K562 (cell line): Measurements from ENCODE around the gene IGFALS. TPM values are rescaled to one million over a fixed set of nuclear protein-coding genes. Genes with fewer than 3 reads are reported as not detected.

ENCODE experiments used
- CHD7 ChIP-seq: fragments of 200-600 bp; sonication (generic); IDR thresholded peaks from one replicate; pipeline ENCODE4 v1.6.1; 2012; ENCODE audit warnings: mild to moderate bottlenecking, low read depth, low read length, inconsistent platforms
- CREBBP ChIP-seq: IDR thresholded peaks from one replicate; pipeline ENCODE4 v1.6.1; 2012; ENCODE audit warnings: low read depth, mild to moderate bottlenecking, control low read depth, inconsistent platforms, low read length
- HBP1 ChIP-seq: fragments of 450-650 bp; formaldehyde crosslinking; IDR thresholded peaks from 2 replicates; pipeline ENCODE4 v1.4.0; 2022; ENCODE audit warnings: missing genetic modification characterization
- HSF4 ChIP-seq: fragments of 250-450 bp; sonication (Bioruptor Pico); IDR thresholded peaks from 2 replicates; pipeline ENCODE4 v2.1.2; 2022; ENCODE audit warnings: mild to moderate bottlenecking, moderate library complexity, borderline replicate concordance
- MLX ChIP-seq, 2 experiments: fragments of 450-650 bp in 1 of 2; sonication (generic) in 1 of 2; formaldehyde crosslinking; conservative IDR thresholded peaks; 2 replicates each; pipeline versions ENCODE4 v1.4.0 to v1.8.1; 2020 to 2022; ENCODE audit warnings: mild to moderate bottlenecking in 1 of 2, missing genetic modification reagents in 1 of 2
- SIN3A ChIP-seq, 2 experiments: fragments of 150-350 bp in 1 of 2; IDR thresholded peaks; 2 replicates each; pipeline ENCODE4 v1.6.1; 2011 to 2016; ENCODE audit warnings: borderline replicate concordance in 2 of 2, low read depth in 2 of 2, low read length in 2 of 2, mild to moderate bottlenecking in 2 of 2, moderate library complexity in 2 of 2; ENCODE audit not compliant: control insufficient read depth in 1 of 2
- ZMIZ1 ChIP-seq, 2 experiments: fragments of 150-350 bp in 1 of 2; IDR thresholded peaks; 2 replicates each; pipeline ENCODE4 v1.6.1; 2012 to 2016; ENCODE audit warnings: low read depth in 2 of 2, low read length in 2 of 2, mild to moderate bottlenecking in 1 of 2, moderate library complexity in 1 of 2
- ZNF766 ChIP-seq: fragments of 200-800 bp; sonication (Bioruptor generic); conservative IDR thresholded peaks from 2 replicates; pipeline ENCODE4 v1.6.1; 2016; ENCODE audit warnings: missing genetic modification characterization, missing compliant biosample characterization
- ZSCAN29 ChIP-seq: fragments of 450-650 bp; IDR thresholded peaks from 2 replicates; pipeline ENCODE4 v1.6.1; 2017
- polyA plus RNA-seq, 8 experiments: library from polyadenylated mRNA; depleted of rRNA in 4 of 8; stranded (reverse) in 5 of 8; unstranded in 3 of 8; fragments of >200 nt; fragmentation: Nextera tagmentation in 2 of 8; fragmentation: Illumina TruSeq in 1 of 8; extraction: Ambion mirVana in 2 of 8; extraction: Trizol in 1 of 8; gene quantifications; 2 replicates each; pipeline versions ENCODE4 v1.2.1 to v1.2.3, GENCODE V29; 2011 to 2014; ENCODE audit warnings: inconsistent platforms in 1 of 8, missing spikeins in 1 of 8
- total RNA-seq, 7 experiments: library from RNA; depleted of rRNA in 6 of 7; stranded (reverse); fragments of >200 nt in 6 of 7; fragmentation: Illumina TruSeq in 2 of 7; extraction: Trizol in 2 of 7; gene quantifications; 2 replicates each; pipeline versions ENCODE4 v1.2.1 to v1.2.3, GENCODE V29; 2011 to 2021; ENCODE audit warnings: low replicate concordance in 1 of 7

IGFALS gene
- total and polyA plus RNA-seq, 9 of the 15 experiments (the other 6 are each of a cell fraction or from before 2014, with no cell fraction given): not detected

- TF ChIP-seq CHD7: no peak
- TF ChIP-seq ZSCAN29: no peak
- no peak for TF ChIP-seq CREBBP
- TF ChIP-seq SIN3A (IDR thresholded peaks at IDR 0.05; ENCODE audit: borderline replicate concordance in 2 of 2, control insufficient read depth in 1 of 2, low read depth in 2 of 2, low read length in 2 of 2): 0 out of 4 replicates have a peak, but pooled peaks of 1 of the 2 experiments have one; percentile 46
- TF ChIP-seq ZMIZ1 (IDR thresholded peaks at IDR 0.05; ENCODE audit: low read depth in 2 of 2, low read length in 2 of 2): no peak
- TF ChIP-seq MLX (CRISPR knock-in tag; conservative IDR thresholded peaks at IDR 0.05): 0 out of 4 replicates have a peak, but pooled peaks of 1 of the 2 experiments have one; percentile 16
- TF ChIP-seq HSF4 (CRISPR knock-in tag): no peak
- TF ChIP-seq HBP1 (CRISPR knock-in tag): no peak
- no peak for TF ChIP-seq ZNF766 (CRISPR knock-in tag)
These were observed 21.1 kb downstream of the IGFALS start, which contains the start of gene EME2 (continued) for GRCh38 chr16:1772362-1772907.
